ENCODE results near the gene ANO1.
"Not testable (repeated sequence)": the region's sequence is repeated elsewhere in the genome, so short reads cannot be mapped to it uniquely, and the experiment has no call there.

GRCh38 chr11:70035665-70036064, 42.5 kb upstream of the ANO1 start:
- not testable (repeated sequence) for TF ChIP-seq CTCF (IDR thresholded peaks at IDR 0.05; ENCODE audit: low read length); EZH2 (IDR thresholded peaks at IDR 0.05; ENCODE audit: borderline replicate concordance, low read length)
